ENCODE measurements around the gene CSH2. TPM values are rescaled to one million over a fixed set of nuclear protein-coding genes. Genes with fewer than 3 reads are reported as not detected.
A peak's percentile ranks its signal among the peaks of the same experiment; 100 is the strongest.
"Not testable (repeated sequence)": the region's sequence is repeated elsewhere in the genome, so short reads cannot be mapped to it uniquely, and the experiment has no call there.

CSH2 gene
- total and polyA plus RNA-seq, 7 donors: not detected

GRCh38 chr17:63874061-63874626 is 667 bp upstream of the CSH2 start:
- H3K36me3 ChIP-seq (ENCODE audit: insufficient read depth in 1 of 2, low read depth in 1 of 2); H3K9me3 ChIP-seq; H3K27me3 ChIP-seq (ENCODE audit: insufficient read depth in 3 of 3, low read length in 2 of 3); intact Hi-C loops (cut with DNase I); H3K4me3 ChIP-seq; DNase-seq; H3K27ac ChIP-seq; ATAC-seq; H3K4me1 ChIP-seq: not testable (repeated sequence)
- WGBS, 3 donors: 76 to 85% (median 81%) methylated on average over 4 to 6 of the region's 8 CpGs

GRCh38 chr17:63871646-63872365 is 1.7 kb downstream of the CSH2 start:
- H3K9me3 ChIP-seq; H3K27ac ChIP-seq; ATAC-seq; DNase-seq; H3K27me3 ChIP-seq (ENCODE audit: insufficient read depth in 3 of 3, low read length in 2 of 3); H3K4me3 ChIP-seq; H3K36me3 ChIP-seq (ENCODE audit: insufficient read depth in 1 of 2, low read depth in 1 of 2); H3K4me1 ChIP-seq; intact Hi-C loops (cut with DNase I): not testable (repeated sequence)
- WGBS, 3 donors: 93 to 96% (median 93%) methylated on average over 10 to 14 of the region's 15 CpGs

- intact Hi-C loops (cut with DNase I); H3K27ac ChIP-seq; DNase-seq; ATAC-seq; H3K36me3 ChIP-seq (ENCODE audit: insufficient read depth in 1 of 2, low read depth in 1 of 2); H3K4me1 ChIP-seq; H3K9me3 ChIP-seq; H3K4me3 ChIP-seq; H3K27me3 ChIP-seq (ENCODE audit: insufficient read depth in 3 of 3, low read length in 2 of 3): not testable (repeated sequence)
- 87 to 91% (median 89%) methylated on average over 4 of the region's 4 CpGs for WGBS, 3 donors
Observed at GRCh38 chr17:63870292-63870665, 3.2 kb downstream of the CSH2 start.

GRCh38 chr17:63869491-63870291 is 3.8 kb downstream of the CSH2 start:
- ATAC-seq; H3K36me3 ChIP-seq (ENCODE audit: insufficient read depth in 1 of 2, low read depth in 1 of 2); H3K4me1 ChIP-seq; H3K27ac ChIP-seq; intact Hi-C loops (cut with DNase I); DNase-seq; H3K4me3 ChIP-seq; H3K9me3 ChIP-seq; H3K27me3 ChIP-seq (ENCODE audit: insufficient read depth in 3 of 3, low read length in 2 of 3): not testable (repeated sequence)
- WGBS, 3 donors: 51 to 60% (median 57%) methylated on average over 9 of the region's 9 CpGs

GRCh38 chr17:63866625-63867024 is 6.9 kb downstream of the CSH2 start:
- H3K4me1 ChIP-seq; H3K27me3 ChIP-seq (ENCODE audit: insufficient read depth in 3 of 3, low read length in 2 of 3); intact Hi-C loops (cut with DNase I); H3K36me3 ChIP-seq (ENCODE audit: insufficient read depth in 1 of 2, low read depth in 1 of 2); H3K9me3 ChIP-seq; H3K27ac ChIP-seq; H3K4me3 ChIP-seq: not testable (repeated sequence)
- WGBS, 3 donors: 76 to 81% (median 76%) methylated on average over 5 to 7 of the region's 7 CpGs
- ATAC-seq (peak in 1 of 4 donors; percentile 48), DNase-seq (peak in 1 of 2 donors; percentile 22)

- H3K36me3 ChIP-seq (ENCODE audit: insufficient read depth in 1 of 2, low read depth in 1 of 2): no peaks in the 10 kb centered on the region
- ATAC-seq (no peak), DNase-seq (peak in 1 of 2 donors; percentile 20)
- H3K27me3 ChIP-seq (ENCODE audit: insufficient read depth in 3 of 3, low read length in 2 of 3): no peaks in the 10 kb centered on the region
- H3K4me1 ChIP-seq: no peaks in the 10 kb centered on the region
- TF ChIP-seq CTCF (IDR thresholded peaks at IDR 0.05): no peak
- WGBS, 3 donors: 79 to 83% (median 80%) methylated on average over 3 of the region's 3 CpGs
- no peak overlapping the region for H3K4me3 ChIP-seq
- H3K27ac ChIP-seq: no peak overlapping the region
- no peaks in the 10 kb centered on the region for H3K9me3 ChIP-seq
- intact Hi-C loops (cut with DNase I): no loop called here
Observed at GRCh38 chr17:63859257-63859656, 14.2 kb downstream of the CSH2 start.

- H3K27ac ChIP-seq; H3K4me1 ChIP-seq; H3K27me3 ChIP-seq (ENCODE audit: insufficient read depth in 3 of 3, low read length in 2 of 3); H3K36me3 ChIP-seq (ENCODE audit: insufficient read depth in 1 of 2, low read depth in 1 of 2); H3K9me3 ChIP-seq; intact Hi-C loops (cut with DNase I); ATAC-seq; H3K4me3 ChIP-seq: not testable (repeated sequence)
- DNase-seq: peak in 1 of 2 donors; percentile 18
- 91 to 94% (median 92%) methylated on average over 8 of the region's 8 CpGs for WGBS, 3 donors
Observed at GRCh38 chr17:63856425-63856824, 17.1 kb downstream of the CSH2 start.
